WERI-Rb-1 (cell line): Measurements from ENCODE around the gene GNG12.

Source experiments
- DNase-seq: peaks from one replicate; pipeline ENCODE4 v3.0.0-alpha.2; 2020
- H3K27ac ChIP-seq: fragments of 250-450 bp; sonication (Bioruptor Pico); 2 replicates; pipeline ENCODE4 v1.5.1; 2020; ENCODE audit warnings: mild to moderate bottlenecking, moderate library complexity
- H3K27me3 ChIP-seq: fragments of 250-450 bp; sonication (Bioruptor Pico); 2 replicates; pipeline ENCODE4 v1.5.1; 2021; ENCODE audit warnings: mild to moderate bottlenecking, low read depth, moderate library complexity; ENCODE audit not compliant: insufficient read depth, severe bottlenecking
- H3K36me3 ChIP-seq: fragments of 250-450 bp; sonication (Bioruptor Pico); 2 replicates; pipeline ENCODE4 v1.5.1; 2020; ENCODE audit warnings: mild to moderate bottlenecking, moderate library complexity
- H3K4me3 ChIP-seq: 2 replicates; pipeline ENCODE4 v1.5.1; 2011; ENCODE audit warnings: low read depth, mild to moderate bottlenecking, control low read depth, low read length
- H3K9me3 ChIP-seq: fragments of 250-450 bp; sonication (Bioruptor Pico); 2 replicates; pipeline ENCODE4 v1.5.1; 2021; ENCODE audit warnings: mild to moderate bottlenecking, moderate library complexity; ENCODE audit not compliant: severe bottlenecking
- TF ChIP-seq, protein P1 (sequence below): IDR thresholded peaks from 2 replicates; pipeline ENCODE4 v1.5.1; 2011; ENCODE audit warnings: low read depth, mild to moderate bottlenecking, control low read depth, inconsistent platforms, low read length

Gene GNG12

GRCh38 chr1:67817319-67817718 lies 15.9 kb downstream of the GNG12 start:
- no peak for DNase-seq
- TF ChIP-seq, protein P1, sequence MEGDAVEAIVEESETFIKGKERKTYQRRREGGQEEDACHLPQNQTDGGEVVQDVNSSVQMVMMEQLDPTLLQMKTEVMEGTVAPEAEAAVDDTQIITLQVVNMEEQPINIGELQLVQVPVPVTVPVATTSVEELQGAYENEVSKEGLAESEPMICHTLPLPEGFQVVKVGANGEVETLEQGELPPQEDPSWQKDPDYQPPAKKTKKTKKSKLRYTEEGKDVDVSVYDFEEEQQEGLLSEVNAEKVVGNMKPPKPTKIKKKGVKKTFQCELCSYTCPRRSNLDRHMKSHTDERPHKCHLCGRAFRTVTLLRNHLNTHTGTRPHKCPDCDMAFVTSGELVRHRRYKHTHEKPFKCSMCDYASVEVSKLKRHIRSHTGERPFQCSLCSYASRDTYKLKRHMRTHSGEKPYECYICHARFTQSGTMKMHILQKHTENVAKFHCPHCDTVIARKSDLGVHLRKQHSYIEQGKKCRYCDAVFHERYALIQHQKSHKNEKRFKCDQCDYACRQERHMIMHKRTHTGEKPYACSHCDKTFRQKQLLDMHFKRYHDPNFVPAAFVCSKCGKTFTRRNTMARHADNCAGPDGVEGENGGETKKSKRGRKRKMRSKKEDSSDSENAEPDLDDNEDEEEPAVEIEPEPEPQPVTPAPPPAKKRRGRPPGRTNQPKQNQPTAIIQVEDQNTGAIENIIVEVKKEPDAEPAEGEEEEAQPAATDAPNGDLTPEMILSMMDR: no peak
- no peaks in the 10 kb centered on the region for H3K27me3 ChIP-seq
- H3K27ac ChIP-seq: no peak overlapping the region
- no peaks in the 10 kb centered on the region for H3K9me3 ChIP-seq
- peaks cover 3% of the 10 kb centered on the region for H3K36me3 ChIP-seq
- H3K4me3 ChIP-seq: no peak overlapping the region

- peaks cover 3% of the 10 kb centered on the region for H3K36me3 ChIP-seq
- no peak for DNase-seq
- no peak overlapping the region for H3K4me3 ChIP-seq
- TF ChIP-seq, protein P1: no peak
- no peaks in the 10 kb centered on the region for H3K9me3 ChIP-seq
- H3K27ac ChIP-seq: no peak overlapping the region
- no peaks in the 10 kb centered on the region for H3K27me3 ChIP-seq
Observed at GRCh38 chr1:67816506-67816905, 16.8 kb downstream of the GNG12 start.

DNA sequence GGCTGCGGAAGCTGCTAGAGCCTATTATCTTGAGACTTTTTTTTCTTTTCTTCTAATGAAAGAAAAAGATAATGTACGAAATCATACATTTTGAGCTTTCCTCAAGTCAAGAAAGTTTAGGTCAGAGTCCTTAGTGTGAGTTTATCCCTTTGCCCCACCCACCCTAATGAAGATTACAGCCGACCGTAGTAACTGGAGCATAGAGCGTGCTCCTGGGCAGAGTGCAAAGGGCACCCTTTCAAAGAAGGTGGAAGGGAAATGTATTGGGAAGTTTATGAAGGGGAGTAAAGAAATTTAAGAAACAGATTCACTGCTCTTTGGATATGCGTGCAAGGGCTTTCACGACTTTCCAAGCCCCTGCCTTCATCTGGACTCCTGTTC lies 17.2 kb downstream of the GNG12 start:
- Histone ChIP-seq H3K27ac (no peak overlapping the region), H3K36me3 (peaks cover 3% of the 10 kb centered on the region), H3K4me3 (no peak overlapping the region), H3K27me3 (no peaks in the 10 kb centered on the region), H3K9me3 (no peaks in the 10 kb centered on the region)
- TF ChIP-seq, protein P1: no peak
- no peak for DNase-seq

DNA sequence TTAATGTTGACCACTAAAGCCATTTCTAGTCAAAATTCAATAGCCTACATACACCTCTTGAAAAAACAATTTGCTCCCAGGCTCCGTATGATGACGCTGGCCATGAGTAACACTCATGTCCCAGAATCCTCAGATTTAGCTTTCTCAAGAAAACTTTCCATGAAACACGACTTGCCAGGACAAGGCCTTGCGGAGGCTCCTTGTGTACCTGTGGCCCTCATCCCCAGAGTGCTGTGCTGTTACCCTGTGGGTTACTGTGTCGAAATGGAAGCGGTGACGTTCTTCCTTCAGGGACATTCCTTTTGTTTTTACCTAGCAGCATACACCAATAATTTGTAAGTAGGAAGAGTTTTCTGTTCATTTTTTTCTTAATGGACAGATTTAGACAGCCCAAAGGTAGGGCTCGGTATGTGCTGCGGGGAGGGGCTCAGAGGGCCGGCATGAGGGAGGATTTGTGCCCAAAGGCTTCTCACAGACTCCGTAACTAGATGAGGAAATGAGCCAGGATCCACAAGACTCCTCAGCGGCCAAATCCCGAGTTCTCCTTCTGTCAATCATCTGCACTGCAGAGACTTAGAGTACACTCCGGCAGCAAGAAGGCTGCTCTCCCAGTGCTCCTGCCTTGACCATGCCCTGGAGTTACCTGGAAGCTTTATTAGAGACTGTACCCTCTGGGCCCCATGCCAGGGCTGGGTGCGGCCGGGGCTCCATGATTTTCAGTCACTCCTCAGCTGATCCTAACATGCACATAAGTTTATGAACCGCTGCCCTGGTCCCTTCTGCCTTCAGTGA lies 17.8 kb downstream of the GNG12 start:
- TF ChIP-seq, protein P1: no peak
- H3K9me3 ChIP-seq: no peaks in the 10 kb centered on the region
- H3K36me3 ChIP-seq: peaks cover 2% of the 10 kb centered on the region
- no peak for DNase-seq
- no peaks in the 10 kb centered on the region for H3K27me3 ChIP-seq
- no peak overlapping the region for H3K27ac ChIP-seq
- H3K4me3 ChIP-seq: no peak overlapping the region

GRCh38 chr1:67814121-67814772 lies 19.0 kb downstream of the GNG12 start:
- H3K27ac ChIP-seq: no peak overlapping the region
- no peaks in the 10 kb centered on the region for H3K9me3 ChIP-seq
- H3K27me3 ChIP-seq: no peaks in the 10 kb centered on the region
- TF ChIP-seq, protein P1: no peak
- DNase-seq: no peak
- no peaks in the 10 kb centered on the region; the same call in 1 of the 2 replicates for H3K36me3 ChIP-seq
- no peak overlapping the region for H3K4me3 ChIP-seq
